SH-SY5Y (cell line): ENCODE data around the gene SYCE3.

Experiments used
- GATA2 ChIP-seq: IDR thresholded peaks from 2 replicates; pipeline ENCODE4 v1.6.1; 2011; ENCODE audit warnings: mild to moderate bottlenecking, low read depth, low read length
- GATA3 ChIP-seq: IDR thresholded peaks from 2 replicates; pipeline ENCODE4 v1.6.1; 2011; ENCODE audit warnings: low read depth, mild to moderate bottlenecking, low read length, moderate library complexity

The SYCE3 gene

DNA sequence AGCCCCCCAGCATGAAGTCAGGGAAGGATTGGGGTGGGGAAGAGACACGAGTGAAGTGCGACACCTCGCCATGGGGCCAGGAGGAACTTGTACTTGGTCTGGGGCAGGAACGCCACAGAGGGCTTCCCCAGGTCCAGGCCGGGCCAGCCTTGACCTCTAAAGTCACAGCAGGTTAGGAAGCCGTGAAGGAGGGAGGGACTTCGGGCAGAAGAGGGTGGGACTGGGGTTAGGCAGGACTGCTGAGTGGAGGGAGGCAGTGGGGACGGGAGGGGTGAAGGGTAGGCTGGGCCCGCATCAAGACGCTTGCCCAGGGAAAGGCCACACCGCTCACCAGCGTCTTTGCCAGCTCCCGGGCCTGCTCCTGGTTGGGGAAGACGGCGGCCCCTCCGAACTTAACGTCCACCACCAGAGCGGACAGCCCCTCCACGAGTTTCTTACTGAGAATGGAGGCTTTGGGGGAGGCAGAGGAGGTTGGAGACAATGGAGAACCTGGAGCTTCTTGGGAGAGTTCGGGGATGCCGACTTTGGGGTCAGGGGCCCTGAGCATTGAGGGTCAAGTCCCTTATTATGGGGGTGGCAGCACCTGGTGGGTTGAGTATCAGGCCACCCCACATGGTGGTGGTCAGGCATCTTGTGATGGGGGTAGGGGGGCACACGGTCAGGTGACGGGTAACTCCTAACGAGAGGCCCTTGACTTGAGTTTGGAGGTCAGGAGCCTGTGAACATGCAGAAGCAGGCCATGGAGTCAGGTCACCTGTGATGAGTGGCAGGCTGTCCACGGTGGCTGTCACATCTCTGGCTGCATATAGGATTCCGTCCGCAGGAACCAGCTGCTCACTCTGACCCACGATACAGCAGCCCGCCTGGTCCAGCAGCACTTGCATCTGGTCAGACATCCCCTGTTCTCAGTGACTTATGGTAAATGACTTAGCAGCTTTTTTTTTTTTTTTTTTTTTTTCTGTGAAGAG lies 35.6 kb downstream of the SYCE3 start:
- TF ChIP-seq GATA2 (no peak), GATA3 (no peak)

GRCh38 chr22:50526108-50526833 lies 36.4 kb downstream of the SYCE3 start:
- no peak for TF ChIP-seq GATA2
- TF ChIP-seq GATA3, result no peak

- TF ChIP-seq GATA3, result no peak
- TF ChIP-seq GATA2, result no peak
Observed at GRCh38 chr22:50525858-50526107, 36.9 kb downstream of the SYCE3 start.

- TF ChIP-seq GATA2 (peak; percentile 28; the same call in 1 of the 2 replicates), GATA3 (no peak)
Observed at GRCh38 chr22:50525104-50525857, 37.4 kb downstream of the SYCE3 start, which contains the start of gene SCO2. Gene SCO2, minus strand, starts transcription at chr22:50525598. Its CDS starts 1,187 bp downstream, at chr22:50524411.

DNA sequence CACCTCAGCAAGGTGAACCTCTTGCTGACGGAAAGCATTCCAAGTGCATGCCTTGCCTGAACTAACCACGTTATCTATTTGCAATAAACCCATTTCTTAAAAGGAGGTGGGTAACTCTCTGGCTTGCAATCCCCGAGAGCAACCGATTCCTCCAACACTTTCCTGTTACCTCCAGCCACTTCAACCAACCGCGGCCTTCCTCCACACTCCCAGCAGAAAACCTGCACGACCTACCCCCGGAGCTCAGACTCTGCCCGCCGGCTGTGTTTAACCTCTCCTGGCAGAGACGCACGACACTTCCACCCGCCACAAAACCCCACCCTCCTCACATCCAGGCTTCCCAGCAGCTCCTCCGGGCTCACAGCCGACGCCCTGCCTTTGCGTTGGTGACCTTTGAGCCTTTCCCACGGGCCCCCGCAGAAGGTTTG lies 38.0 kb downstream of the SYCE3 start:
- no peak for TF ChIP-seq GATA3
- no peak for TF ChIP-seq GATA2

GRCh38 chr22:50523806-50524675 lies 38.7 kb downstream of the SYCE3 start:
- TF ChIP-seq GATA2 (no peak), GATA3 (no peak)

DNA sequence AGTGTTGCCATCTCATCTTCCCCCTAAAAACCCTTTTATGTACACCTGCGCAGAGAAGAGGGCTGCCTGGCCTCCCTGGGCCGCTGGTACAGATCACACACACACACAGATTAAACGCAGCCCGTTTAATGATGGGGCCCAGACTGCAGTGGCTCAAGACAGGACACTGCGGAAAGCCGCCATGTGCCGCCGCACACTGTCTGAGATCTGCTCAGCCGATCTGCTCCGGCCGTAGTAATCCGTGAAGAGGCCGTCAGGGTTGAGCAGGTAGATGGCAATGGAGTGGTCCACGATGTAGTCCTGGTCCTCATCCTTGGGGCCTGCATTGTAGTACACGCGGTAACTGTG lies 39.3 kb downstream of the SYCE3 start:
- no peak for TF ChIP-seq GATA3

- no peak for TF ChIP-seq GATA3
- no peak for TF ChIP-seq GATA2
Observed at GRCh38 chr22:50522806-50523438, 39.8 kb downstream of the SYCE3 start.

- no peak for TF ChIP-seq GATA3
- no peak for TF ChIP-seq GATA2
Observed at GRCh38 chr22:50522208-50522805, 40.4 kb downstream of the SYCE3 start.

GRCh38 chr22:50521710-50522109 lies 41.0 kb downstream of the SYCE3 start:
- TF ChIP-seq GATA2 (no peak), GATA3 (no peak)

DNA sequence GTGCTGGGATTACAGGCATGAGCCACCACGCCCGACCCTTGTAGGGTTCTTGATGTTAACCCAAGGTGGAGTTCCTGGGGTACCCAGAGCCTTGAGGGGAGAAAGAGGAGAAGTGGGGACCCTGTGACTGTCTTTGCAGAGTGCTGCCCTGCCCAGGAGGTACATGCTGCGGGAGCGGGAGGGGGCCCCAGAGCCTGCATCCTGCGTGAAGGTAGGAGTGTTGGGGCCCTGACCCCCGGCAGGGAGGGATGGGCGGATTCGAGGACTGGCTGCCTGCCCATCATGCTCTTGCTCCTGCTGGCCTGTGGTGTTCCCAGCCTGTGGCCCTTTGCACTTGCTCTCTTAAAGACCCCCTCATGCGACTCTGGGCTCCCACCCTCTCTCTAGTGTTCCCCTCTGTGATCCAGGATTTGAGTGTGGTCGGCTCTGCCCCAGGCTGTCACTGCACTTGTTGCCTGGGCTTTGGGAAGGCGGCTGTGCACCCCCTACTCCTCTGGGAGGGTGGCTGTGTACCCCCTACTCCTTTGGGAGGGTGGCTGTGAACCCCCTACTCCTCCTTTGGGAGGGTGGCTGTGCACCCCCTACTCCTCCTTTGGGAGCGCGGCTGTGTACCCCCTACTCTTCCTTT lies 41.8 kb downstream of the SYCE3 start:
- TF ChIP-seq GATA2 (no peak), GATA3 (no peak)

DNA sequence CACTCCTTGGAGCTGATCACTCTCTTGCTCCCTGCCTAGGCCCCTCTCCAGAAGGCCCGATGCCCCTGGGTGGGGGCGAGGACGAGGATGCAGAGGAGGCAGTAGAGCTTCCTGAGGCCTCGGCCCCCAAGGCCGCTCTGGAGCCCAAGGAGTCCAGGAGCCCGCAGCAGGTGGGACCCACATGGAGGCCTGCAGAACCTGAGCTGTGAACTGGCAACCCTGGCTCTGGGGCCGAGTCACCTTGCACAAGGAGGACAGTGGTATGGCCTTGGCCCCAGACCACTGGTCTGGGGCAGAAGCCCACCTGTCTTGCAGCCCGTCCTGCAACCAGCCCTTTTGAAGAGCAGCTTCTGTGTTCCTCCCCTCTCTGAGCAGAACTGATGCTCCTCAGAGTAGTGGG lies 43.6 kb downstream of the SYCE3 start:
- TF ChIP-seq GATA2, result no peak
- no peak for TF ChIP-seq GATA3

DNA sequence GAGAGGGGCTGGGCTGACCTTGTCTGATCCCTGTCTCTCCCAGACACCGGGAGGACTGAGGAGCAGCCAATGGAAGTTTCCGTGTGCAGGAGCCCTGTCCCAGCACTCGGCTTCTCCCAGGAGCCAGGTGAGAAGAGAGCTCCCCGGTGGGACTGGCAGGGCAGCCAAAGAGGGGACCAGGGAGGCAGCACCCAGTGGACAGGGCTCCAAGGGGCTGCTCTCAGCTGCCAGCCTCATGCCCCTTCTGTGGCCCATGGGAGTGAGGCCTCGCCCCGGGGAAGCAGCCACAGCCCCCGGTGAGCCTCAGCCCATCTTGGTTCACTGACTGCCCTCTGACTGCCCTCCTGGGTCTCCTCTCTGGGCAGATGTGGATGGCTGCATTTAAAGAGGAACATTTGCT lies 44.1 kb downstream of the SYCE3 start:
- TF ChIP-seq GATA2, result no peak
- no peak for TF ChIP-seq GATA3
